H9 (cell line): Measurements from ENCODE around the gene NSMF. TPM values are rescaled to one million over a fixed set of nuclear protein-coding genes. Genes with fewer than 3 reads are reported as not detected.

Source experiments
- DNase-seq: peaks from one replicate; pipeline ENCODE4 v3.0.0-alpha.2; 2017
- H2AFZ ChIP-seq: one replicate; pipeline ENCODE4 v1.6.1; 2013; ENCODE audit warnings: mild to moderate bottlenecking, low read length, control low read depth, moderate library complexity
- H2AK5ac ChIP-seq: 2 replicates; pipeline ENCODE4 v1.6.1; 2013; ENCODE audit warnings: low read length, control low read depth, mixed read lengths; ENCODE audit not compliant: insufficient read length
- H2BK120ac ChIP-seq: one replicate; pipeline ENCODE4 v1.6.1; 2013; ENCODE audit warnings: low read depth, mild to moderate bottlenecking, low read length, control low read depth, inconsistent platforms; ENCODE audit not compliant: poor library complexity, severe bottlenecking
- H2BK12ac ChIP-seq: 2 replicates; pipeline ENCODE4 v1.6.1; 2013; ENCODE audit warnings: low read length, control low read depth, mixed read lengths, low read depth; ENCODE audit not compliant: insufficient read length
- H2BK15ac ChIP-seq: 2 replicates; pipeline ENCODE4 v1.6.1; 2013; ENCODE audit warnings: low read depth, low read length, control low read depth
- H2BK20ac ChIP-seq: one replicate; pipeline ENCODE4 v1.6.1; 2013; ENCODE audit warnings: low read depth, mild to moderate bottlenecking, low read length, control low read depth, inconsistent platforms; ENCODE audit not compliant: poor library complexity, severe bottlenecking
- H2BK5ac ChIP-seq: 2 replicates; pipeline ENCODE4 v1.6.1; 2013; ENCODE audit warnings: low read length, control low read depth, mixed read lengths; ENCODE audit not compliant: insufficient read length
- H3K14ac ChIP-seq: 2 replicates; pipeline ENCODE4 v1.6.1; 2013; ENCODE audit warnings: low read length, control low read depth; ENCODE audit not compliant: insufficient read depth
- H3K18ac ChIP-seq: 2 replicates; pipeline ENCODE4 v1.6.1; 2013; ENCODE audit warnings: low read depth, mild to moderate bottlenecking, mixed read lengths, low read length, control low read depth; ENCODE audit not compliant: insufficient read length
- H3K23ac ChIP-seq: 2 replicates; pipeline ENCODE4 v1.6.1; 2013; ENCODE audit warnings: low read length, control low read depth, mixed read lengths, low read depth; ENCODE audit not compliant: insufficient read length
- H3K23me2 ChIP-seq: 2 replicates; pipeline ENCODE4 v1.6.1; 2013; ENCODE audit warnings: low read depth, mild to moderate bottlenecking, mixed read lengths, low read length, control low read depth; ENCODE audit not compliant: insufficient read length, poor library complexity, severe bottlenecking
- H3K27ac ChIP-seq: 2 replicates; pipeline ENCODE4 v1.5.1; 2013; ENCODE audit warnings: low read length, control low read depth, mixed read lengths, low read depth; ENCODE audit not compliant: insufficient read length
- H3K27me3 ChIP-seq: 2 replicates; pipeline ENCODE4 v1.6.1; 2013; ENCODE audit warnings: low read length, control low read depth, inconsistent platforms; ENCODE audit not compliant: insufficient read depth
- H3K4ac ChIP-seq: 2 replicates; pipeline ENCODE4 v1.6.1; 2013; ENCODE audit warnings: low read depth, mild to moderate bottlenecking, control low read depth, inconsistent platforms, low read length, moderate library complexity
- H3K4me1 ChIP-seq: 2 replicates; pipeline ENCODE4 v1.6.1; 2013; ENCODE audit warnings: low read length, control low read depth, inconsistent platforms; ENCODE audit not compliant: insufficient read depth
- H3K4me2 ChIP-seq: 2 replicates; pipeline ENCODE4 v1.6.1; 2013; ENCODE audit warnings: low read length, control low read depth, mixed read lengths; ENCODE audit not compliant: insufficient read length, insufficient read depth
- H3K56ac ChIP-seq: 2 replicates; pipeline ENCODE4 v1.6.1; 2013; ENCODE audit warnings: low read depth, mild to moderate bottlenecking, mixed read lengths, low read length, control low read depth; ENCODE audit not compliant: insufficient read length
- H3K79me1 ChIP-seq: 2 replicates; pipeline ENCODE4 v1.6.1; 2013; ENCODE audit warnings: low read depth, mild to moderate bottlenecking, moderate library complexity, low read length, control low read depth, inconsistent platforms; ENCODE audit not compliant: insufficient read depth, poor library complexity, severe bottlenecking
- H3K79me2 ChIP-seq: 2 replicates; pipeline ENCODE4 v1.6.1; 2013; ENCODE audit warnings: low read length, control low read depth, inconsistent platforms; ENCODE audit not compliant: insufficient read depth
- H3K9ac ChIP-seq: 2 replicates; pipeline ENCODE4 v1.6.1; 2013; ENCODE audit warnings: low read length, control low read depth, mixed read lengths; ENCODE audit not compliant: insufficient read length; ENCODE audit errors: extremely low read depth
- H3K9me3 ChIP-seq: one replicate; pipeline ENCODE4 v1.6.1; 2013; ENCODE audit warnings: low read depth, low read length, inconsistent platforms; ENCODE audit not compliant: control insufficient read depth
- H3T11ph ChIP-seq: one replicate; pipeline ENCODE4 v1.6.1; 2013; ENCODE audit warnings: mild to moderate bottlenecking, low read length, control low read depth, inconsistent platforms
- H4K20me1 ChIP-seq: one replicate; pipeline ENCODE4 v1.6.1; 2013; ENCODE audit not compliant: control insufficient read depth, insufficient read length, insufficient read depth
- H4K5ac ChIP-seq: 2 replicates; pipeline ENCODE4 v1.6.1; 2013; ENCODE audit warnings: low read depth, mild to moderate bottlenecking, mixed read lengths, low read length, control low read depth; ENCODE audit not compliant: insufficient read length
- H4K8ac ChIP-seq: replicated peaks from 2 replicates; pipeline ENCODE4 v1.6.1; 2013; ENCODE audit warnings: low read length, control low read depth, mixed read lengths, low read depth; ENCODE audit not compliant: insufficient read length
- H4K91ac ChIP-seq: 2 replicates; pipeline ENCODE4 v1.6.1; 2013; ENCODE audit warnings: low read depth, mild to moderate bottlenecking, moderate library complexity, mixed read lengths, low read length, control low read depth; ENCODE audit not compliant: insufficient read length
- H3K27ac Mint-ChIP-seq, 3 experiments: 2 replicates in 2 of 3; 3 replicates in 1 of 3; pipeline ENCODE4 v1.8.0; 2020 to 2021; ENCODE audit warnings: mixed read lengths in 3 of 3, mild to moderate bottlenecking in 1 of 3, moderate library complexity in 1 of 3
- H3K27me3 Mint-ChIP-seq: 2 replicates; pipeline ENCODE4 v1.8.0; 2021; ENCODE audit warnings: low read depth, mild to moderate bottlenecking, moderate library complexity, mixed read lengths
- H3K36me3 Mint-ChIP-seq, 3 experiments: 2 replicates in 2 of 3; 3 replicates in 1 of 3; pipeline ENCODE4 v1.8.0; 2020 to 2021; ENCODE audit warnings: low read depth in 3 of 3, mixed read lengths in 3 of 3; ENCODE audit not compliant: insufficient read depth in 1 of 3
- H3K4me1 Mint-ChIP-seq, 2 experiments: 2 replicates each; pipeline ENCODE4 v1.8.0; 2020; ENCODE audit warnings: mixed read lengths in 2 of 2
- H3K4me3 Mint-ChIP-seq, 2 experiments: 2 replicates in 1 of 2; 3 replicates in 1 of 2; pipeline ENCODE4 v1.8.0; 2020 to 2021; ENCODE audit warnings: mild to moderate bottlenecking in 2 of 2, mixed read lengths in 2 of 2, moderate library complexity in 1 of 2
- H3K9me3 Mint-ChIP-seq, 2 experiments: 2 replicates in 1 of 2; 3 replicates in 1 of 2; pipeline ENCODE4 v1.8.0; 2020; ENCODE audit warnings: mild to moderate bottlenecking in 2 of 2, mixed read lengths in 2 of 2, moderate library complexity in 1 of 2
- WGBS: extraction: QIAGEN DNeasy Blood & Tissue Kit; methylation state at CpG from one replicate; pipeline ENCODE4 v1.1.7; 2013; ENCODE audit warnings: missing lambda C conversion rate, low lambda C conversion rate, mixed read lengths; ENCODE audit not compliant: insufficient read length; ENCODE audit errors: extremely low coverage; 5-methylcytosine and 5-hydroxymethylcytosine counted together
- total RNA-seq: library from RNA; stranded (reverse); gene quantifications from 2 replicates; pipeline ENCODE4 v1.2.1, GENCODE V29; 2021
- TF ChIP-seq, protein P1 (sequence below): fragments of 200-600 bp; sonication (generic); conservative IDR thresholded peaks from 3 replicates; pipeline ENCODE4 v1.8.0; 2021; ENCODE audit warnings: antibody characterized with exemption, mild to moderate bottlenecking

The NSMF gene
- total RNA-seq, 1 experiment from 2014 or later, result 46.3 TPM

DNA sequence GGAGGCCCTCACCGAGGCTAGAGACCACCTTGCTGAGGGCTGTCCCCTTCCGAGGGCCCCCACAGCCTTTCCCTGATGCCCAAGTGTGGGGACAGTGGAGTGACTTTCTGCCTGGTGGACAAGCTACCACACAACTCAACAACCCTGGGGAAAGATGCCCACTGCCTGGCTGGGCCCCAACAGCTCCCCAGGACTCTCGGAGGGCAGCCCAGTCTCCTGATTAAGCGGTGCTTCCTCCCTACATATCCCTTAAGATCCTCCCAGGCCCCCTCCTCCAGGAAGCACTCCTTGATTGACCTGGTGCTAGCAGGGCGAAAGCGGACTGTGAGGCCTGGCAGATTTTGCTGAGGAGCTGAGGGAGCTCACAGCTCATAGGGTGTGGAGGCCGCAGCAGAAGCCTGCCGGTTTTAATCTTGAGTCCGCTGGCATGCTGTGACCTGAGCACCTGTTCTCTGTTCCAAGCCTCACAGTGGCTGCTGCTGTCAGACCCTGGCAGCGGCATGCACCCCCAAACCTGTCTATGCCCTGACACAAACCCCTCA lies 2.2 kb downstream of the NSMF start:
- Histone ChIP-seq H3K4me2 (no peak overlapping the region), H4K91ac (no peak overlapping the region), H4K20me1 (peaks cover 3% of the 10 kb centered on the region), H2BK5ac (no peak overlapping the region), H3K9me3 (no peaks in the 10 kb centered on the region), H4K5ac (no peak overlapping the region), H3K14ac (no peak overlapping the region), H2AK5ac (no peak overlapping the region), H3K18ac (no peak overlapping the region), H3T11ph (no peak overlapping the region), H2BK15ac (no peak overlapping the region), H3K56ac (no peak overlapping the region), H2AFZ (no peak overlapping the region), H2BK20ac (no peak overlapping the region), H4K8ac (no peak overlapping the region), H3K4ac (no peak overlapping the region), H2BK120ac (no peak overlapping the region), H3K23me2 (peaks cover 6% of the 10 kb centered on the region), H3K4me1 (no peaks in the 10 kb centered on the region), H3K27me3 (no peaks in the 10 kb centered on the region; the same call in 1 of the 2 replicates), H3K79me2 (no peaks in the 10 kb centered on the region), H3K9ac (no peak overlapping the region), H3K79me1 (no peaks in the 10 kb centered on the region), H3K27ac (no peak overlapping the region), H2BK12ac (no peak overlapping the region), H3K23ac (no peak overlapping the region)
- no peak overlapping the region for H3K27ac Mint-ChIP-seq
- H3K9me3 Mint-ChIP-seq, result no peaks in the 10 kb centered on the region
- peaks cover 0 to 24% (median 15%) of the 10 kb centered on the region in 3 experiments; a peak in 5 of 7 replicates for H3K36me3 Mint-ChIP-seq
- no peak for DNase-seq
- WGBS, result no CpG with 5 or more reads among the region's 10 CpGs
- no peak overlapping the region for H3K4me3 Mint-ChIP-seq
- peaks cover 5 to 16% of the 10 kb centered on the region in 2 experiments; a peak in 3 of 4 replicates for H3K4me1 Mint-ChIP-seq
- TF ChIP-seq, protein P1, sequence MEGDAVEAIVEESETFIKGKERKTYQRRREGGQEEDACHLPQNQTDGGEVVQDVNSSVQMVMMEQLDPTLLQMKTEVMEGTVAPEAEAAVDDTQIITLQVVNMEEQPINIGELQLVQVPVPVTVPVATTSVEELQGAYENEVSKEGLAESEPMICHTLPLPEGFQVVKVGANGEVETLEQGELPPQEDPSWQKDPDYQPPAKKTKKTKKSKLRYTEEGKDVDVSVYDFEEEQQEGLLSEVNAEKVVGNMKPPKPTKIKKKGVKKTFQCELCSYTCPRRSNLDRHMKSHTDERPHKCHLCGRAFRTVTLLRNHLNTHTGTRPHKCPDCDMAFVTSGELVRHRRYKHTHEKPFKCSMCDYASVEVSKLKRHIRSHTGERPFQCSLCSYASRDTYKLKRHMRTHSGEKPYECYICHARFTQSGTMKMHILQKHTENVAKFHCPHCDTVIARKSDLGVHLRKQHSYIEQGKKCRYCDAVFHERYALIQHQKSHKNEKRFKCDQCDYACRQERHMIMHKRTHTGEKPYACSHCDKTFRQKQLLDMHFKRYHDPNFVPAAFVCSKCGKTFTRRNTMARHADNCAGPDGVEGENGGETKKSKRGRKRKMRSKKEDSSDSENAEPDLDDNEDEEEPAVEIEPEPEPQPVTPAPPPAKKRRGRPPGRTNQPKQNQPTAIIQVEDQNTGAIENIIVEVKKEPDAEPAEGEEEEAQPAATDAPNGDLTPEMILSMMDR, result no peak
- peaks cover 14% of the 10 kb centered on the region for H3K27me3 Mint-ChIP-seq
